Measurements from ENCODE around the gene TMPRSS11A.

TMPRSS11A gene, protein sequence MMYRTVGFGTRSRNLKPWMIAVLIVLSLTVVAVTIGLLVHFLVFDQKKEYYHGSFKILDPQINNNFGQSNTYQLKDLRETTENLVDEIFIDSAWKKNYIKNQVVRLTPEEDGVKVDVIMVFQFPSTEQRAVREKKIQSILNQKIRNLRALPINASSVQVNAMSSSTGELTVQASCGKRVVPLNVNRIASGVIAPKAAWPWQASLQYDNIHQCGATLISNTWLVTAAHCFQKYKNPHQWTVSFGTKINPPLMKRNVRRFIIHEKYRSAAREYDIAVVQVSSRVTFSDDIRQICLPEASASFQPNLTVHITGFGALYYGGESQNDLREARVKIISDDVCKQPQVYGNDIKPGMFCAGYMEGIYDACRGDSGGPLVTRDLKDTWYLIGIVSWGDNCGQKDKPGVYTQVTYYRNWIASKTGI

DNA sequence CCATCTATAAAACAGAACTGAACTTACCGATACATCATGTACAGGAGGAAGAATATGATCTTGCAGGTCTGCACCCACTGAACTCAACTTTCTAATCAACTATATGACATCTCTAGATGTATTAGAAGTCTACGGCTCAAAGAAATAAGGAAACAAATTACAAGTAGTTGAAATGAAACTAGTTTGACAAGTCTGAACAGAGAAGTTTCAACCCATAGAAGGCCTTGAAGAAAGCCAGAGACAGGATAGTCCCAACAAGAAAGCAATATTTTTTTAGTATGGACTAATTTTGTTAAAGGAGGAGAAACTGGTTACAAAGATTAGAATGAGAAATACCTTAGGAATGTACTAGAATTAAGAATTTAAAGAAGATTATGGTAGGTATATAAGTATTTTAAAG lies at the start of gene TMPRSS11A:
TSS of gene TMPRSS11A (minus strand) at position 138 of the 400 bp plus-strand sequence. CDS start at position 38, 100 bp downstream.
- DNase-seq (ENCODE audit: low read depth), result no peak

DNA sequence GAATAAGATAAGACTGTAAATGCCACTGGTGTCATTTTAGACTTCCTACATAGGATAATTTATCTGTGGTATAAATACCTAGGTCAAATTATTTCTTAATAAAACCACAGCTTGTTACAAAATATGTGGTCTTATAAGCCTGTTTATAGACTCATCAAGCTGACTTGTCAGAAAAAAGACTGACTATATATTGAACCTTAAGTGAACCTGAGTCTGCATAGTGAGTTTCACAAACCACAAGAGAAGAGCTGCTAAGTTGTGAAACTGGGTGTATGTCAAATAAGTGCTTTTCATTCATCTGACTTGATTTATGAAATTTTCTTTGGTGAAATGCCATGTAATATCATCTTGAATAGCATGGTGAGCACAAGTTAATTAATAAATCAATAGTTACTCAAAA lies 48.4 kb upstream of the TMPRSS11A start:
- no peak for DNase-seq (ENCODE audit: low read depth)

DNA sequence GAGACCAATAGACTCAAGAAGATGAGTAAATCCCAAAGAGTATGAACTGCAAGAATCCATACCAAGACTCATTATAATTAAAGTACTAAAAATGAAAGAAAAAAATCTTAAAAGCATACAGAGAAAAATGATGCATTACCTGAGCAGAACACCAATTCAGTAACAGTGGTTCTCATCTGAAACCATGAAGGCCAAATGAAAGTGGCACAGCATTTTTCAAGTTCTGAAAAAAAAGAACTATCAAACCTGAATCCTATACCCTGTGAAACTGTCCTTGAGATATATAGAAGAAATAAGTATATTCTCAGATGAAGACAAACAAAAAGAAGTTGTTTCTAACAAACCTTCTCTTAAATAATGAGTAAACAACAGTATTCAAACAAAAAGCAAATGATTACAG lies 39.6 kb upstream of the TMPRSS11A start:
- no peak for DNase-seq (ENCODE audit: low read depth)

DNA sequence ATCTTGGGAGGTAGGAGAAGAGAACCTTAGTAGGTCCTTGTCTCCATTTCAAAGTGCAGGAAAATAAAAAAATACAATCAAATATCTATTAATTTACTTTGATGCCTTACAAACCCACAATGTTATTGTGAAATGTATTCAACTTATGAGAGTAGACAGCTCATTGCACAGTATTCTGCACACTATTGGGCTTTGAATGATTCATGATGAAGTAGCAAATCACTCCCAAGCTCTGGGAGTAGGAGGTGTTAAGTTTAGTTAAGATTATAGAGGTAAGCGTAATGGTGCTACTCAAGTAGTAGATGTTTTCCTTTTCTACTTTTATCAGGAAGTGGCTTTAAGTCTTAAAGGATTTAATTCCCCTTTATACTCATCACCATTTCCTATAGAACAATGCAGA lies 32.8 kb upstream of the TMPRSS11A start:
- no peak for DNase-seq (ENCODE audit: low read depth)

DNA sequence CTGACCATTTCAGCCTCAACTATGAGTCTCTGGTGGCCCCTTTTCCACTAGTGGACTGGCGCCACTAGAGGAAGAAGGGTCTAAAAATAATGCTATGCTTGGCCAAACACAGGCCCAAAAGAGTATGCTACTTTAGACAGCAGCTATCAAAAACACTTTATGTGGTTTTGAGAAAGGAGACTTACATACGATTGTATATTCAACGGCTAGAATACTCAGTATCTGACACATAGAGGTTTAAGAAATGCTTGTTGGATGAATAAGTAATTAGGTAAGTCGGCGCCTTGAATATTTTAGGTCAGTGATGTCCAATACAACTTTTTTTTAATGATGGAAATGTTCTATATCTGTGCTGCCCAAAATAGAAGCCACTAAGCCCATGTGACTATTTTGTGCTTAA lies 25.7 kb upstream of the TMPRSS11A start:
- no peak for DNase-seq (ENCODE audit: low read depth)

DNA sequence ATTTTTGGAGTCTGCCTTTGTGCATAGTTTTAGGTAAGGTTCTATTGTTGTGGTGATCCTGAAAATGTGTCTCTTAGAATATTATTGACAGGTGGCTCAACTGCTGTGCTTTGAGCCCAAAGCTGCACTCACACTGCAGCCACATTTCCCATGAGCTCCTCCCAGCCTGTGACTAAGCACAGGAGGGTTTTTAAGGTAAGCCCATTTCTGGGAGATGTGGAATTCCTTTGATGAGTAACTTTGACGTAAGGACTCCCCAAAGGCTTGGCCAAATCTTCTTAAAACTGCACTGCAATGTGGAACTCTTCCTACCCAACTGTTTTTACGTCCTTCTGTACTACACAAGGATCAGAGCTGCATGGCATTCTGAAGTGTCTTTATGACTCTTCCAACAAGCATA lies 20.0 kb upstream of the TMPRSS11A start:
- DNase-seq (ENCODE audit: low read depth), result no peak

DNA sequence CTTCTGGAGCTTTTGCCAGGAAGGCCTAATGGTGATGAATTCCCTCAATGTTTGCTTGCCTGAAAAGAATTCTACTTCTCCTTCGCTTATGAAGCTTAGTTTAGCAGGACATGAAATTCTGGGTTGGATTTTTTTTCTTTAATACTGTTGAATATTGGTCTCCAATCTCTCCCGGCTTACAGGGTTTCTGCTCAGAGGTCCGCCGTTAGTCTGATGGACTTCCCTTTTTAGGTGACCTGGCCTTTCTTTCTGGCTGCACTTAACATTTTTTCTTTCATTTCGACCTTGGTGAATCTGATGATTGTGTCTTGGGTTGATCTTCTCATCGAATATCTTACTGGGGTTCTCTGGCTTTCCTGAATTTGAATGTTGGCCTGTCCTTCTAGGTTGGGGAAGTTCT lies 17.2 kb upstream of the TMPRSS11A start:
- DNase-seq (ENCODE audit: low read depth), result no peak

DNA sequence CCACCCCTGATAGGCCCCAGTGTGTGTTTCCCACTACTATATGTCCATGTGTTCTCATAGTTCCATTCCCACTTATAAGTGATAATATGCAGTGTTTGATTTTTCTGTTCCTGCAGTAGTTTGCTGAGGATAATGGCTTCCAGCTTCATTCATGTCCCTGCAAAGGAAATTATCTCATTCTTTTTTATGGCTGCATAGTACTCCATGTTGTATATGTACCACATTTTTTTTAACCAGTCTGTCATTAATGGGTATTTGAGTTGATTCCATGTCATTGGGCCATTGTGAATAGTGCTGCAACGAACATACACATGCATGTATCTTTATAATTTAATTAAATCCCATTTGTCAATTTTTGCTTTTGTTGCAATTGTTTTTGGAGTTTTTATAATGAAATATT lies 10.3 kb upstream of the TMPRSS11A start:
- DNase-seq (ENCODE audit: low read depth), result no peak

DNA sequence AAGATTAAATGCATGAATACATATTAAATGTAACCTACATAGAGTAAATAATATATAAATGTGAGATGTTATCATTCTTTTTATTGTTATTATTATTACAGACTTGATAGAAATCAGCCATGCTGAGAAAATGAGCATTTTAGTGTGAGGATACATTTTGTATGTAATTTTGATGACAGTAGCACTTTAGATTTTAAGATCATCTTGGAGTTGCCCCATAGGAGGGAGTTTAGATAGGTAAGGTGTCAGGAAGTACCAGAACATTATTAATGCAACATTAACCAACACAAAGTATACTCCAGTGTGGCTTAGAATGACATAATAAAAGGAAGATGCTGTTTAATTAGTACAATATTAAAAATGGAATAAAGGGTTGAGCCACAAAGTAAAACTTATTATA lies 8.4 kb downstream of the TMPRSS11A start:
- no peak for DNase-seq (ENCODE audit: low read depth)

DNA sequence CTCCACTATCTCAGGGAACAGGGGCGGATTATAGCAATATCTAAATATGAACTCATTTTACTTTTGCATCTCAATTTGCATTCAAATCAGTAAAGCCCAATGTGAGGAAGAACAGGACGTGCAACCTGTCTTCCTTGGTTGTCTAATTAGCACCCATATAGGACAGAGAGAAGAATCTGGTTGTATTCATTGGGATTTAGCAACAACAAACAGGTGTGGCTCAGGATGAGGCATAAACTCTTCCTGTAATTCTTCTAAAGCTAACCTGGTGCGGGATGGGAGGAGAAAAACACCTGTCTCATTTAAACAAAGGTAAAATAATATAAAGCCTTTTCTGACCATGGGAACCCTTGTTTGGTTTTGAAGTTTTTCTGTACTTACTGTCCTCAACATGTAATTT lies 22.2 kb downstream of the TMPRSS11A start:
- no peak for DNase-seq (ENCODE audit: low read depth)

DNA sequence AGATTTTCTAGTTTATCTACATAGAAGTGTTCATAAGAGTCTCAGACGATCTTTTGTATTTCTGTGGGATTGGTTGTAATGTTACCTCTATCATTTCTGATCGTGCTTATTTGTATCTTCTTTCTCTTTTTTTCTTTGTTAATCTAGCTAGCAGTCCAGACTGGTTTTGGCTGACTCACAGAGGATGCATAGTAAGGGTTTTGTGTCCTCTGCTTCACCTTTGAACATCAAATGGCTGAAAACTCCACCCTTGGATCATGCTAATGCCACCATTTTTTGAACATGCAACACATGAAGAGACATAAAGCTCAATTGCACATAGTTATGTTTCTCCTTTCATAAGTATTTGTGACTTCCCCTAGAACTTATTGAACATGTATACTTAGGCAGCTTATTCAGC lies 22.8 kb downstream of the TMPRSS11A start:
- no peak for DNase-seq (ENCODE audit: low read depth)

DNA sequence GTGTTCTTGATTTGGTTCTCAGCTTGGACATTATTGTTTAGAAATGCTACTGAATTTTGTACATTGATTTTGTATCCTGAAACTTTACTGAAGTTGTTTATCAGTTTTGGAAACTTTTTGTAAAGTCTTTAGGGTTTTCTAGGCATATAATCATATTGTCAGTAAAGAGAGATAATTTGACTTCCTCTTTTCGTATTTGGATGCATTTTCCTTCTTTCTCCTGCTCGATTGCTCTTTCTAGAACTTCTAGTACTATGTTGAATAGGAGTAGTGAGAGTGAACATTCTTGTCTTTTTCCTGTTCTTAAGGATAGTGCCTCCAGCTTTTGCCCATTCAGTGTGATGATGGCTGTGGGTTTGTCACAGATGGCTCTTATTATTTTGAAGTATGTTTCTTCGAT lies 24.1 kb downstream of the TMPRSS11A start:
- no peak for DNase-seq (ENCODE audit: low read depth)

DNA sequence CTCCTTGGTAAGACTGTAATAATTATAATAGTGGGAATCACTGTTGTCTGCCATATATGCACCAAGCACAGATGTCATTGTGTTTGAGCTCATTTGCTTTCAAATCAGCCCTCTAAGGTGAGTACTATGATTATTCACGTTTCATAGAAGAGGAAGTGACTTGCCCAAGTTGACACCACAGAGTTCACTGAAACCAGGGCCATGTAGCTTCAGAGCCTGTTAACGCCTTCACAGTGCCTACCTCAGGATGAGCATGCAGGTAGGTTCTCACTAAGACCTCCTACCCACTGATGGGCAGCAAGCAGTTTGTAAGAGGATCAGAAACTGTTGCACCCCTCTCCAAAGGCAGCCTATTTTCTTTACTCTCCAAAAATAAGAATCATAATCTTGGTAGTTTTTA lies 27.4 kb downstream of the TMPRSS11A start:
- DNase-seq (ENCODE audit: low read depth), result no peak

DNA sequence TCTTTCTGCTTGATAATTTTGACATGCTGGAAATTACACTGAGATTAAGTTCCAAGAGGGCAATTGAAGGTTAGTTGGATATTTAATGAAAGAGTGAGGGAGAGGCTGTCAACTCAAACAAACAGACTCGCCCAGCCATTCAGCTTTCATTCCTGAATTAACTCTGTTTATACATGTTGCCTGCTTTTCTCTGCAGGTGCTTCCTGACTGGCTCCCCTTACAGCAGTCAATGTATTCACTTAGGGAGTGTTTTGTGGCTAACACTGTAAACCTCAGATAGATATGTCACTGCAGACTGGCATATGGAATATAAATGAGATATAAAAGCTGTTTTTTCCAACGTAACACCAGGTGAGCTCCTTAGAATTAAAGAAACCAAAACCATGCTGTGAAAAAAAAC lies 28.7 kb downstream of the TMPRSS11A start:
- no peak for DNase-seq (ENCODE audit: low read depth)

DNA sequence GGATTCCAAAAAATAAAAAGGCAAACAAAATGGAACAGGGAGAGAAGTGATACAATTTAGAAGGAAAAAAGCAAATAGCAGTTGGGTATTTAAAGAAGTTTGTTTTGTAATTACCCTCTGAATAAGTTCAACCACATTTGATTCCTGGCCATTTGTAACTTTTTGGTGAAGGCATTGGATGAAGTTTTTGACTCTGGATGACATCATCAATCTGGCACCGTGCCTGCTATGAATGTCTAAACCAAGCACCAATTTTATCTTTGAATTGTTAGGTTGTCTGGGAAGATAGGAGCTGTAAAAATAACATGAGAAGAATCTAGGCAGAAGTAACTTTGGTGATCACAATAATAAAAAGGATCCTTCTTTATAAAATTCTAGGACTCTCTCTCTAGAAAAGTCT lies 29.5 kb downstream of the TMPRSS11A start:
- no peak for DNase-seq (ENCODE audit: low read depth)

DNA sequence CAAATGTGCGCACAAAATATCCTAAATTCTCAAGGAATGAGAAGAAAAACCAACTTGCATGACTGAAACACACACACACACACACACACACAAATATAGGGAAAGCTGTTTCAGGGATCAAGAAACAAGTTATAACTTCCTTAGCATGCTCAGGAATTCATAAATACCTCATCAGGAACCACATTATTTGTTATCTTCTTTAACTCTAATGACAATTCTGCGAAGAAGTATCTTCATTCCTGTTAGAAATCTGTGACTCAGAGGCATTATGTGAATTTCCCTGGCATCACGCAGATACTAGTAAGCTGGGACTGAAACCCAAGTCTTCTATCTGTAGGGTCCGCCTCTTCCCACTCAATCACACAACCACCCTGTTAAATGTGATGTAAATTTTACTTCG lies 30.3 kb downstream of the TMPRSS11A start:
- DNase-seq (ENCODE audit: low read depth), result no peak

DNA sequence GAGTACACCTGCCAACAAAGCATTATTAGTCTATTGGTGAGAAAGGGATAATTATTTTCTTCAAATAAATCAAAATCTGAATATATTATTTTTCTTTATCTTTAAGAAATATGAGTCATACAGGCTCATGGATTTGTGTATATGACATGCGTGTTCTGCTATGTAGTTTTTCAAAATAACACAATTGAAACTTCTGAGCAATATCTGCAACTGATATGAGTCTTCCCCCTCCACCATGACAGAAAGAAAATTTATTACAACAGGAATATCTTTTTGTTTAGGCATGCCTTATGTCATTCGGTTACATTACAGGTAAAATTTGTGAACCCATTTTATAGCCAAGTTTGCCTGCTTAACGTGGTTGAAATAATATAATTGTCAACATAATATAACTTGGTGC lies 32.0 kb downstream of the TMPRSS11A start:
- no peak for DNase-seq (ENCODE audit: low read depth)

DNA sequence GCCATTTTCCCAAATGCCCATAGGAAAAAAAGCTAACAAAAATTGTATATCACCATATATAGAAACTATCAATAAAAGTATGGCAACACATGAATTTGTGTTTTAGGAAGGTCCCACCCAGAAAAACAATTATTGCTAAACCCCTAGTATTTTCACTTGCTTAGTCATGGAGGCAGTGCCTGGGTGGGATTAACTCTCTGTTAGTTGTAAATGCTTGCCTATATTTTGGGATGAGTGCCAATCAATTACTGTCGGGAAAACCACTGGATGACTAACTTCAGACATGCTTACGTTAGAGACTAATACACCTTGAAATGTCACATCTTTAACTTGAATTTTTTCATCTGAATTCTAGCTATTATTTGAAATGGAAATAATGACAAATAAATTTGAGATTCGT lies 33.9 kb downstream of the TMPRSS11A start:
- no peak for DNase-seq (ENCODE audit: low read depth)

DNA sequence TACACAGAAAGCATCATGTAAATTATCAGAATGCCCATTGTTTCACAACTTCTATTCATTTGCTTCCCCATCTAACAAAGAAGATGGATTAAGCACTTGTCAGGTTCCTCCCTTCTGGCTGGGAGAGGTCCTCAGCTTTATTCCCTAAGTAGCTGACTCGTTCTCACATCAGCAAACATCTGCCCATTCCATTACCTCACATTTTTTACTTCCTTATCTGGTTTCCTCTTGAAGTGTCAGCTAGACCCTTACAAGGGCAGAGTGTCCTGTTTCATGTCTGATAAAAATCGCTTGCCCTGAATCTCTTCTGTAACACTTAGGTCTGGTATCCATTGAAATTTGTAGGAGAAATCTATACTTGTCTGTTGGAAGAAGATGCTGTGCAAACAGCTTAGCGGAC lies 34.7 kb downstream of the TMPRSS11A start:
- no peak for DNase-seq (ENCODE audit: low read depth)

DNA sequence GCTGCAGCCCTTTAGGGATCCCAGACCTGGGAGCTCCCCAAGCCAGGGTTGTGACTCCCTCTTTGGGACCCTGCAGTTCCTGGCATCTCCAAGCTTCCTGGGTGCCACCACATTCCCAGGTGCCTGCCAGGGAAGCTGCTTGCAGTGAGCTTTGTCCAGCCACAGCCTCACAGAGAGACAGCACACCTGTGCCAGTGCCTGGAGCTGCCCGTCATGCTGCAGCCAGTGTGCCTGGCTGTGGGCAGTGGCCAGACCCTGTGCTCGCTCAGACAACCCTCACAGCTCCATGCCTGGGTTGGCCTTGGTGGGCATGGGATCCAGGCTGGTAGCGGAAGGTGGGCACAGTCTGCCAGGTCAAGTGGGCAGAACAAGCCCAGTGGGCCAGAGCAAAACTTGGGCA lies 36.0 kb downstream of the TMPRSS11A start:
- no peak for DNase-seq (ENCODE audit: low read depth)

DNA sequence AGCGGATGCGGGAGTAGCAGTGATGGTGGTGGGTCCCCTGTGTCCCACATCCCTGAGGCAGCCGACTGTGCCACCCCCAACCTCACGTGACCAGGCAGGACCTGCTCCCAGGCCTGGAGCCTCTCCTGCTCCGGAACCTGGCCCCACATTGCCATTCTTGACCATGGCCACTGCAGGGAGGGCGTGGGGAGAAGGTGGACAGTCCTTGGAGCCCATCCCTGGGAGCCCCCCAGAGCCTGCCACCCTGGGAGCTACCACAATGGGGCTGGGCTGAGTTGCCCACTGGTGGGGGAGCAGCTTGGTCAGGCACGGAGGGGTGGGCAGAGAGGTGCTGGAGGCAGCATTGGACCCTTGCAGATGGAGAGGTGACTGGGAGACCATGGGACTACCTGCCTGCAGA lies 36.8 kb downstream of the TMPRSS11A start:
- no peak for DNase-seq (ENCODE audit: low read depth)

DNA sequence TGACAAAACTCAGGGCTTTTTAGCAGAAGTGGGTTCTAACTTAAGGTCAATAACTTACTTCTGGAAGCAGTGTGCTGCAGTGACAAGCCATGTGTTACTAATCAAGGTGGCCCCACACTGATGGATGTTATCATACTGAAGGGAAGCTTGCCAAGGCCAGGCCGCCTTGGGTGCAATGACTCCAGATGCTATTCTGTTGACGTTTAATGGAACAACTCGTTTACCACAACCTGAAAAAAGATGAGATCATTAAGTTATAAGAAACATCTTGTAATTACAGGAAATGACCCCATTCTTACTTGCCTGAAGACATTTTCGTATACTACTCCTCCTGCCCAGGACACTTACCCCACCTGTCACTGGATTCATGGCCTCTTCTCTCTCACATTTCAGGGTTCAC lies 40.6 kb downstream of the TMPRSS11A start:
- no peak for DNase-seq (ENCODE audit: low read depth)

DNA sequence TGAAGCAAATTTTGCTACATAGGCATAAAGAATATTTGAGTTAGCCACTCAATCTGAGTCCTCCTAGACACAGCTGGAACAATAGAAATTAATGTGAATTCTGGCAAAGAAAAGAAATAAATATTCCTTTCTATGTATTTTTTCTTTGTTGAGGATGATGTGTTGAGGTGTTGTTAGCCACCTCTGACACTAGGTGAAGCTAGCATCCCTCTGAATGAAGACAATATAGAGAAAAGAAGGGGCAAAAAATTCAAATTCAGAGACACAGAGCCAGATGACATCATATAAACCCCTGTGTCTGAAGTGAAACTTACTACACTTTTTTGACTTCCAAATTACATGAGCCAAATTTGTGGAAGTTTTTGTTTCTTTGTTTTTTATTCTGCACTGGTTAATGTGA lies 44.9 kb downstream of the TMPRSS11A start:
- DNase-seq (ENCODE audit: low read depth), result no peak

DNA sequence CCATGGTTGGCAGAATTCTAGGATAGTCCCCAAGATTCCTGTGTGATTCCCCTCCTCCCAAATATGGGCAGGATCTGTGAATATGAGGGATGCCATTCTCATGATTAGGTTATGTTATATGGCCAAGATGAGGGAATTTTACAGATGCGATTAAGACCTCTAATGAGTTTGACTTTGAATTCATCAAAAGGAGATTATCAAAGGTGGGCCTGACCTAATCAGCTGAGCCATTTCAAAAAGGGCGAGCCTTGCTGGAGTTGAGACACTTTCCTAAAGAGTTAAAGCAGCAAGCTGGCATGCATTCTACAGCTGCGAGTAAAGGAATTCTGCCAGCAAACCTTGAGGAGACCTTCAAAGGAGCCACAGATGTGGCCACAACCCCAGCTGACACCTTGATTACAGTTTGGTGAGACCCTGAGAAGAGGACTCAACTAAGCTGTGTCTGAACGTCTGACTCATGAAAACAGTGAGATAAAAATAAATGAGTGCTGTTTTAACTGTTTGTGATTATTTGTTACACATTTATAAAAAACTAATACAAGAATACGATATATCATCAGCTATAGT lies 47.8 kb downstream of the TMPRSS11A start:
- DNase-seq (ENCODE audit: low read depth), result no peak
